HG02973 (cell line): ENCODE measurements around the gene TUBGCP5.

Source experiments
- ATAC-seq: cut with Tn5 transposase; IDR thresholded peaks from one replicate; pipeline ENCODE4 v1.9.1; 2021; ENCODE audit warnings: moderate library complexity; ENCODE audit not compliant: unreplicated experiment

Gene TUBGCP5

GRCh38 chr15:22954798-22955543 lies 84.4 kb downstream of the TUBGCP5 start:
- no peak for ATAC-seq

GRCh38 chr15:22954326-22954725 lies 85.0 kb downstream of the TUBGCP5 start:
- ATAC-seq, result no peak

GRCh38 chr15:22952796-22953579 lies 86.4 kb downstream of the TUBGCP5 start:
- ATAC-seq, result no peak

GRCh38 chr15:22951381-22952280 lies 87.7 kb downstream of the TUBGCP5 start:
- no peak for ATAC-seq

- no peak for ATAC-seq
These were observed 88.4 kb downstream of the TUBGCP5 start for GRCh38 chr15:22951031-22951380.

GRCh38 chr15:22950256-22950990 lies 88.9 kb downstream of the TUBGCP5 start:
- no peak for ATAC-seq
